NOMO-1 treated with DMSO at 0.1 percent for 48 hours (cell line): ENCODE data around the gene SMTN.
"Not testable (repeated sequence)": the region's sequence is repeated elsewhere in the genome, so short reads cannot be mapped to it uniquely, and the experiment has no call there.

Experiments used
- DNase-seq: peaks from one replicate; lab custom pipeline; 2025; ENCODE audit not compliant: unreplicated experiment; lab: John Stamatoyannopoulos, UW

SMTN gene

GRCh38 chr22:31080848-31081649 is at the start of gene SMTN:
SMTN (plus strand) TSS chr22:31081318; CDS start chr22:31083259, 1,941 bp downstream.
- peak; percentile 83 for DNase-seq

- no peak for DNase-seq
Measured at GRCh38 chr22:31036671-31037550, 44.2 kb upstream of the SMTN start.

DNA sequence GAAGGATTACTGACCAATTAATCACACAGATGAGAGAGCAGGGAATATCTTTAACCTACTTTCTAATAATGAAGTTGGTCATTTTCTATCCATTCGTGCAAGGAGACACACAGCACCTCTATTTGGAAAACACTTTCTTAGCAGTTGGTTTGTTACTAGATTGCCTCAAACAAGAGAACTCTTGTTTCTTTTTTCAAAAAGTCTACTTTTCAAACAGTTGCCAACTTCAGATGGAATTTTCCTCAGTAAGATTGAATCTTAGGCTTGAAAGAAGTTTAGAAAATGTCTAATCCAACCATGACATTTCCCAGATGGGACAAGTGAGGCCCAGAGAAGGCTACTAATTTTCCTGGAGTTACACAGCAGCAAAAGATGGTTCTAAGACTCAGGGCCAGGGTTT is 42.4 kb upstream of the SMTN start:
- no peak for DNase-seq

GRCh38 chr22:31039393-31039792 is 41.7 kb upstream of the SMTN start:
- DNase-seq: no peak

- DNase-seq: no peak
Measured at GRCh38 chr22:31040542-31041398, 40.3 kb upstream of the SMTN start.

GRCh38 chr22:31044262-31044861 is 36.8 kb upstream of the SMTN start:
- DNase-seq: no peak

DNA sequence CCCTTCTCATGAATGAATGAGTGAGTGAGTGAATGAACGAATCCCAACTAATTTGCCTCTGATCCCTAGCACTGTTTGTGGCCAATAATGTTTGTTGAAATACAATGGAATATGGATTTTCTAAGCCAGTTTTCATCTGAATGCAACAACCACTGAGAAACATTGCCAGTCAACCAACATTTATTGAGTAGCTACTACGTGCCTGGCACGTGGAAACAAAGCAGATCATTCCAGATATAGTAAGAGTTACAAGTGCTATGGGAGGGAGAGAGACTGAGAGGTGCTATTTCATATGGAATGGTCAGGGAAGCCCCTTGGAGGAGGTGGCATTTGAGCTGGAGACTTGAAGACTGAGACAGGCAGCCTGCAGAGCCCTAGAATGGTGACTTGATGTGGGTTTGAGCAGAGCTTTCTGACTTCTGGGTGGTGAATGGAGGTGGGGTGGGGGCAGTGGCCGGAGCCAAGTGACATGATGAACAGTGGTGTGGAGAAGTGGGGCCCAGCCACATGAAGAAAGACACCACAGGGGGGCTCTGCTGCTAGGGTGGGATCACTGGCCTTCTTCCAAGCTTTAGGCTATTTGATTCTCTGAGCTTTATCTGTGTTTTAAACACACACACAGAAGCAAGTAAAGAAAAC is 35.1 kb upstream of the SMTN start:
- no peak for DNase-seq

- DNase-seq: no peak
Measured at GRCh38 chr22:31046539-31047226, 34.4 kb upstream of the SMTN start.

DNA sequence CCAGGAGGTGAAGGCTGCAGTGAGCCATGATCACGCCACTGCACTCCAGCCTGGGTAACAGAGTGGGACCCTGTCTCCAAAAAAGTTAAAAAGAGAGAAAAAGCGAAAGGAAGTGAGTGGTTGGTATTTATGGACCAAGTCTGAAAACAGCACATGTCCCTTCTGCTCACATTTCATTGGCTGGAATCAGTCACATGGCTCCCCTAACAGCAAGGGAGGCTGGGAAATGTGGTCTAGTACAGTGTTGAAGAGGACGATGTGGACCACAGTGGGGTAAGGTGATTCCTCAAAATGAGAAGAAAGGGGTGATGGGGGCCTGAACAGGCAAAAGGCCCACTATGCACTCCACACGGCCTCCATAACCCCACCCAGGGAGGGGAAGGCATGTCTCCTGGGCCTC is 32.5 kb upstream of the SMTN start:
- DNase-seq: no peak

GRCh38 chr22:31049815-31050420 is 31.2 kb upstream of the SMTN start:
- DNase-seq: no peak

GRCh38 chr22:31055117-31055634 is 25.9 kb upstream of the SMTN start:
- DNase-seq: no peak

DNA sequence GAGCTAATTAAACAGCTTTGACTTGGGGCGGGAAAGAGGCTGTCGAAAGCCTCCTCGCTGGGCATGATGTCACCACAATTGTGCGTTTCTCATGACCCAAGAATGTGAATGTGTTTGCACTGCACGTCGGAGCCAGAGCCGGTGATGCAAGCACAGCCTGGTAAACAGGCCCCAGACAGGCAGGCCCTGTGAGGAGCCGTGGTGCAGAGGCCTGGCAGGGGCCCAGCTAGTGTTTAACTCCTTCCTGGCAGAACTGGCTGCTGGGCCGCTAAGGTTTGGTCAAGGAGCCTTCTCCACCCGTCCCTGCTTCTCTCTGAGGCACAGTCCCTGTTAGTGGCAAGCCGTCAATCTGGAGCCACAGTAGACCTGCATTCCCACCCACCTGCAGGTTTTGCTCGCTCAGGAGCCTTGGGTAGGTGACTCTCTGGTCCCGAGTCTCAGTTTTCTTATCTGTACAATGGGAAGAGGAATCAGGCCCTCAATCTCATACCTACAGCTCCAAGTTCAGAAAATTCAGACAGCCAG is 25.4 kb upstream of the SMTN start:
- no peak for DNase-seq

GRCh38 chr22:31056986-31057599 is 24.0 kb upstream of the SMTN start:
- DNase-seq: no peak

DNA sequence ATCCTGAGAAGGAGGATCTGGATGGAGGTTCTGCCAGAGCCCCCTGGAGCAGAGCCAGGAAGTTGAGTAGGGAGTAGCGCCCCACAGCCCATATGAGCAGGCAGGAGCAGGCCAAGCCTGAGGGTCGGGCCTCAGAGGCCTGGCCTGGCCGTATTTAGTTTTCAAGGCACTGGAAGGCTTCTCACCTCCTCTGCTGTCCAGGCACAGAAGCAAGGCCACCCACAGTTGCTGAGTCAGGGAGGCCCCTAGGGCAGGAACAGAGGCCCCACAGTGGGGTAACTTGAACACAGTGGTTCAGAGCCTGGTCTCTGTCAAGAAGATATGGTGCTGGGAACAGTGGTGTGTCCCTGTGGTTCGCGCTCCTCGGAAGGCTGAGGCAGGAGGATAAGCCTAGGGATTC is 21.5 kb upstream of the SMTN start:
- not testable (repeated sequence) for DNase-seq

GRCh38 chr22:31062566-31063230 is 18.4 kb upstream of the SMTN start:
- no peak for DNase-seq

DNA sequence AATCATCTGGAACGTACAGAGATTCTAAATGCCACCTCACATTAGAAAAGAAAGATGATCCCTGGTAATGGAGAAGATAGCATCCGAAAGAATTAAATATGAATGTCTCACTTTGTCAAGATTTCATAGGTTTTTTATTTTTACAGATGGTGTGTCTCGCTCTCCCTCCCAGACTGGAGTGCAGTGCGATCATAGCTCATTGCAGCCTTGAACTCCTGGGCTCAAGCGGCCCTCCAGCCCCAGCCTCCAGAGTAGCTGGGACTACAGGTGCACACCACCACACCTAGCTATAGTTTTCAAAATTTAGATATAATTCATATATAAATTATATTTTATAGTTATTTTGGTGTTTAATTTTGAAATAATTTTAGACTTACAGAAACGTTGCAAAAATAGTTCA is 16.7 kb upstream of the SMTN start:
- no peak for DNase-seq

GRCh38 chr22:31068970-31069369 is 12.1 kb upstream of the SMTN start:
- no peak for DNase-seq
